COLO668 (cell line): Measurements from ENCODE around the gene CDK14.
A peak's percentile ranks its signal among the peaks of the same experiment; 100 is the strongest.
"Not testable (repeated sequence)": the region's sequence is repeated elsewhere in the genome, so short reads cannot be mapped to it uniquely, and the experiment has no call there.

Experiments used
- DNase-seq: peaks from one replicate; lab custom pipeline; 2025; ENCODE audit not compliant: unreplicated experiment; lab: John Stamatoyannopoulos, UW

Gene CDK14

DNA sequence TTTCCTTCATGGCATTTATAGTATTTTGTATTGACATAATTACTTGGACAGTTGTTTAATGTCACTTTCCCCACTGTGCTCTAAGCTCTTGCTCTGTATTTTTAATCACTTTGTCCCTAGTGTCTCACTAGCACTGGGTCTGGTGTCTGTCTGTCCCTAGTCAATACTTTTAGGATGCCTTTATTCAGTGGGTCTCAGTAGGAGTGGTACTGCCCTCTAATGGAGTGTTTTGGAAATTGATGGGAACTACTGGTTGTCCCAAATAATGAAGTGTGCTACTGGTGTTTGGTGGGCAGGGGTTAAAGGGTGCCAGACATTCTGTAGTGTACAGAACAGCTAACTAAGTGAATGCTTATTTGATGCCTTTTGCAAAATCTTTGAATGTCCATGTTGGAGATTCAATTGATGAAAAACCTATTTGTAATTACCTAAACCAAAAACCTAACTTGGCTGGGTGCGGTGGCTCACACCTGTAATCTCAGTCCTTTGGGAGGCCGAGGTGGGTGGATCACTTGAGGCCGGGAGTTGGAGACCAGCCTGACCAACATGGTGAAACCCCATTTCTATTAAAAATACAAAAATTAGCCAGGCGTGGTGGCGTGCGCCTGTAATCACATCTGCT, 33.3 kb downstream of the CDK14 start:
- DNase-seq: peak; percentile 23

DNA sequence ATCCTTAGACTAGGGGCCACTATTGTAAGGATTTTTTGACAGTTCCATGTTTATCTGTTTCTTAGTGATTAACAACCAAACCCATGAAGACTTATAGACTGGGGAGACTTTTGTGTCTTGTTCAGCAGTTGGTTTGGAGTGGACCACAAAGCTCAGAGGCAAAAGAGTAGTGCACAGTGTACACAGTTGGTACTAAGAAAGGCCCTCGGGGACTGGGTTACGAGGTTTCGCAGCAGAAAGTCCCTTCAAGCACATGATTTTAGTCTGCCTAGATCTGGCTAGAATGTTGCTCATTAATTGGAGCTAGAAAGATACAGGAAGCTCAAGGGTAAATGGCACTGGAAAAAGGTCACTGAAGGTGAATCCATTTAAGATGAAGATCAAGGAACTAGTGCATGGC, 35.4 kb downstream of the CDK14 start:
- no peak for DNase-seq

DNA sequence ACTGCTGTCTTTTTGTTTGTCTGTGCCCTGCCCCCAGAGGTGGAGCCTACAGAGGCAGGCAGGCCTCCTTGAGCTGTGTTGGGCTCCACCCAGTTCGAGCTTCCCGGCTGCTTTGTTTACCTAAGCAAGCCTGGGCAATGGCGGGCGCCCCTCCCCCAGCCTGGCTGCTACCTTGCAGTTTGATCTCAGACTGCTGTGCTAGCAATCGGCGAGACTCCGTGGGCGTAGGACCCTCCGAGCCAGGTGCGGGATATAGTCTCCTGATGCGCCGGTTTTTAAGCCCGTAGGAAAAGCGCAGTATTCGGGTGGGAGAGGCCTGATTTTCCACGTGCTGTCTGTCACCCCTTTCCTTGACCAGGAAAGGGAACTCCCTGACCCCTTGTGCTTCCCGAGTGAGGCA, 43.6 kb downstream of the CDK14 start:
- DNase-seq: not testable (repeated sequence)

DNA sequence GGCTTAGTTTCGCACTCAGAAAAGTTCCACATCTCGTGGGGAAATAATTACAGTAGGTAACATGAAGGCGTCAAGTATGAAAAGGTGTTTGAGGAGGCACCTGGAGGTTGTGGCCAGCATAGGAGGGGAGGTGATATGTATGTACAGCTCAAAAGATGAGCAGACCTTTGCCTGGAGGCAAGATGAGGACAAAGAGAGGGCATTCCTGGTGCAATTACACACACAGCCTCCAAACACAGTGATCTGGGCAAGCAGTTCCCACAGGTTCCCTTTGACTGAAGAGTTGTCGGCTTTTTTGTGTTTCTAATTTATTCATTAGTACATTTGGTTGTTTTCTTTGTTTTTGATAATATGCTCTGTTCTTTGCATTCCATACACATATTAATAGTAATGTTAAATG, 46.9 kb downstream of the CDK14 start:
- DNase-seq: no peak

DNA sequence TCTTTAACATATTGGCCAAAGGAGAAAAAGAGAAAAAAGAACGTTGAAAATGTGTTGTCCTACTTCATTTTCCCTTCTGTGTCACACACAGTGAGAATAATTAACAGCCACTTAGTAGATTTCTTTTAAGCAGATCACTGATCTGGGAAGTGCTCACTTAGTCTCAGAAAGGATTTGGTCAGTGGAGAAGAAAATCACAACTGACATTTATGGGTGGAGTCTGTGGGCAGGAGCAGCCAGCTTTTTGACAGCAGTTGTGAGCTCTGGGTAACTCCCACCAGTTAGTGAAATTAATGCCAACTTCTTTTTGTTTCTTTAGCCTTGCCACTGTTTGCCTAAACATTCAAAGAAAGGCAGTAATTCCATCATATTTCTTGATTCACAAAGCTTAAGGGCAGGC, 49.7 kb downstream of the CDK14 start:
- DNase-seq: no peak

DNA sequence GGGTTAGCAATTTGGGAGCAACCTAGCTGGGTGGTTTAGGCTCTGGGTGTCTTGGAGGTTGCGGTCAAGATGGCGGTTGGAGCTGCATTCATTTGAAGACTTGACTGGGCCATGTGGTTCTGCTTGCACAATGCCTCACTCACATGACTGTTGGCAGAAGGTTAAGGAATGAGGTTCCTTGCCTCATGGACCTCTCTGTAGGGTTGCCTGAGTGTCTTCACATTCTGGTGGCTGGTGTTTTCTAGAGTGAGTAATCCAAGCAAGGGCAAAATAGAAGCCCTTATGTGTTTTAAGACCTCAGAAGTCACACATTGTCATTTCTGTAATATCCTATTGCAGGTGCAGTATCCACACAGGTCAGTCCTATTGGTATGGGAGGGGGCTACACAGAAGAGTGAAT, 52.0 kb downstream of the CDK14 start:
- DNase-seq: no peak

DNA sequence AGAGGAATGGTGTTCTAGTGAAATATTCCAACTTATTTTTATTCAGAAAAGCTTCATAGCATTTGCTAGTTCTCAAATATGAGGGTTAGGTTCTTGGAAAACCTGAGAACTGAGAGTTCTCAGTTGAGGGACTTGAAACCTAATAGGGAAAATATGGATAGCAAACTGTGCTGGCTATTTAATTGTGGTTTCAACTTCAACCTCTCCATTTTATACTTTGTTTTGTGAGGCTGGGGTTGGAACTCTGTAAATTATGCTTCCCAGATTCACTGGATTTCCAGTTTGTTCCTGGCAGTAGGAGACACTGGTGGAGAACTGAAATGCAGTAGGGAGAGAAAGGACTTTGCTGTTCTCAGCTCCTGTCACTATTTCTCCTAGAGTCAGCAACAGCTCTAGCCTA, 52.7 kb downstream of the CDK14 start:
- no peak for DNase-seq

DNA sequence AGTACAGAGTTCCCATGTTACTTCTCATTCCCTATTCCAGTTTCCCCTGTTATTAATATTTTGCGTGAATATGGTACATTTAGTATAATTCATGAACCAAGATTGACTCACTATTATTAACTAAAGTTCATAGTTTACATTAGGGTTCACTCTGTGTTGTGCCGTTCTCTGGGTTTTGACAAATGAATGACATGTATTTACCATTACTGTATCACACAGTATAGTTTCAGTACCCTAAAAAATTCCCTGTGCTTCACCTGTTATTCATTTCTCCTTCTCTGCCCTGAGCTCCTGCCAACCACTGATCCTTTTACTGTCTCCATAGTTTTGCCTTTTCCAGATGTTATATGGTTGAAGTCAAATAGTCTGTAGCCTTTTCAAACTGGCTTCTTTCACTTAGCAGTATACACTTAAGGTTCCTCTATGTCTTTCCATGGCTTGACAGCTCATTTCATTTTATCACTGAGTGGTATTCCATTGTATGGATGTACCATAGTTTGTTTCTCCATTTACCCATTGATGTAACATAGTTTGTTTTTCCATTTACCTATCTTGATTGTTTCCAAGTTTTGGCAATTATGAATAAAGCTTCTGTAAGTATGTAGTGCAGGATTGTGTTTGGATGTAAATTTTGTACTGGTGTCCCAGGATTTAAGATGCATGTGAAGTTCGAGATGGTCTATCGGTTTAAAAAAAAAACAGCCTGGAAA, 58.8 kb downstream of the CDK14 start:
- no peak for DNase-seq

DNA sequence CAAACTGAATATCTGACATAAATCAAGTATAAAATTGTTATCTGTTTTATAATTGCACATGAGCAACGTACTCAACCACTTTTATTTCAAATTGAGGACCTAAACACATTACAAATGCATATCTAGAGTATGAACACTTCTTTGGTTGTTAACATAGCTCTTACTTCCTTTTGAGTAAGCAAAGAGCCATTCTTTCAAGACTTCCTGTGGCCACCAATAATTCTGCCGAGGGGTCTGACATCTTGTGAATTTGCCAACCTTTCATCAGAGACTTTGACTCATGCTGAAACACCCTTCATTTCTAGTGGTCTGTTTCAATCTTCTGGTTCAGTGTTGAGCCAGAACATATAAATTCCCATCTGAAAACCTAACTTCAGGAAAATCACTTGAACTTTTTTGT, 59.4 kb downstream of the CDK14 start:
- no peak for DNase-seq

DNA sequence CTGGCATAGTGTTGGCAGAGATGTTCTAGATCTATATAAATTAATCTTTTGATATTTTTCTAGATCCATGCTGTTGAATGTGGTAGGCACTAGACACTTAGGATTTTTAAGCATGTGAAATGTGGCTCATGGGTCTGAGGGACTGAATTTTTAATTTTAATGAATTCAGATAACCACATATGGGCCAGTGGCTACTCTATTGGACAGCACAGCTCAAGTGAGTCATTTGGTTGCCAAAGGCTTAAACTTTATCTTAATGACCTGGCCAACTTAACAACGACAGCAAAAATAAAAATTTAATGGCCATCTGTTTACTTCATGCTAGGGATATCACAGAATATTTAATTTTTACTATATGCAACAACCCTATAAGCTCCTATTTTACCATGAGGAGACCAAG, 61.4 kb downstream of the CDK14 start:
- no peak for DNase-seq

DNA sequence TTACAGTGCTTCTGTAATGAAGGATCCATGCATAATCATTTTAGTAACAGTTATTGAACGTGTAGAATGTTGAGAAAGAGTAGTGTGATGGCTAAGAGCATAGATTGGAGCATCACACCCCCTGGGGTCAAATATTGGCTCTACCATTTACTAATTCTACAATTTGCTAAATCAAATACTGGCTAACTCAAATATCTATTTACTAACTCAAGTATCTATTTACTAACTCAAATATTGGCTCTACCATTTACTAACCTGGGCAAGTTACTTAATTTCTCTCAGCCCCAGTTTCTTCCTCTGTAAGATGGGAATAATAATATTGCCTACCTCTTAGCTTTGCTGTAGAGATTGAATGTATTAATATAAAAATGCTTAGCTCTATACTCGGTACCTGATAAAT, 64.0 kb downstream of the CDK14 start:
- DNase-seq: no peak

DNA sequence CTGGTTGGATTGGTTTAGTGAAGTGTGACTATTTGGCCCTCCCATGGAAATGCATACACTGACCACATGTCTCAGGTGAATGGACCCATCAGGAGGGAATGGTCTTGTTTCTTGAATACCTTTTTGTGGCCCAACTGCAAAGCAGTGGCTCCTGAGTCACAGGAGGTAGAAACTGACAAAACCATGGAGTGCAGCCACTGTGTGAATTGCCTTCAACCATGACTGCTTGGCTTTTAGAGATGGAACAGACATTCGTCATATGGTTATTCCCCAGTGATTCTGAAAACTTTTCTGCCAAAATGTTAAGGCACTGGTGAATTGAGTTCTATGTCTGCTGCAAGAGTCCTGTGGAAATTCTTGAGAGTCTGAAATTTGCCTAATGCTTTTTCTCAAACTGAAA, 64.7 kb downstream of the CDK14 start:
- DNase-seq: no peak

DNA sequence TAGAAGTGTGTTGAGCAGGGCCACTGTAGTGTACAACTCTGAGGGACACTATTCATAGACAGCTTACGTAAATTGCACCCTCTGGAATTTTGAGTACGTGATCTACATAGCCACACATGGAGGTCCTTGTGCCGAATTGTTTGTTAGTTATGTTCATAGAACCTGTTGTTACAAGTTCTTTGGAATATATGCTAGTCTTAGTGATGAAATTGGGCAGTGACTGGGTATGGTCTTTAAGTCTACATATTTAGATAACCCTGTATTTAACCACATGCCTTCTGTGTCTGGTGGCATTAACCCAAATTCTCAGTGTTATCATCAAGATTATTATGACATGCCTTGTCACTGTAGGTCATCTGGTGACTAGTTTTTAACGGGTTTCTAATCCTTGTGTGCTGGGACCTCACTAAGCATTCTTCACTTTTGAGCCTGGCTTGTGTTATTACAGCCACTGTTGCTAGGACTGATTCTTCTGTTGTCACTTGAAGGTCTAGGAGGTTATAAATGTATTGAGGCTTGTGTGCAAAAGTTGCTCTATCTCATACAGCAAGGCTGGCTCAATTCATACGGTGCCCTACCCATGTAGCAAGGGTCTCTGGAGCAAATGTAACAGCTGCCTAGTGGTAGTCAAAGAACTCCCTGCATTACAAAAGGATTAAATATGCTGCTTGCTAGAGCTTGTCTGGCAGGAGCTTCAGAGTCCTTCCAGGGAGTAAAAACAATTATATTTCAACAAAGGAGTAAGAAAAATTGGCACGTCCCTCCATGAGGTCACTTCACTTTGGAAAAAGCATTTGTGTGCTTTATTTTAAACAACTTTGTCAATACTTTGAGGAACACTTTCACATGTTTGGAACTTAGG, 65.4 kb downstream of the CDK14 start:
- DNase-seq: no peak

DNA sequence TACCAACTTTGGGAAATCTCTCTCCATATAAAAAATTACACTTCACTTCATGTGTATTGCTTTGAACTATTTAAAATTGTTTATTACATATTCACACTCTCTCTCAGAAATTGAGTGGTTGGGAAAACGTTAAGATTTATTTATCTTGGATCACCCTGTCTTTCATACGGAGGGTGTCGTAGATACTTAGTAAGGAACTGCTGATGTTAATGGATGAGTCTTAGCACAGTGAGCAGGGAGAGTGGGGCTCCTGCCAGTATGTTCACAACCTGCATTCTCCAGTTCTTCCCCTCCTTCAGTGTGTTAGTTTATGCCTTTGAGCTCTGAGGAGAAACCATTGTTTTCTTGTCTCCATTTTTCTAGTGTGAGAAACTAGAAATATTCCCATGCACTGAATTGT, 67.1 kb downstream of the CDK14 start:
- no peak for DNase-seq

DNA sequence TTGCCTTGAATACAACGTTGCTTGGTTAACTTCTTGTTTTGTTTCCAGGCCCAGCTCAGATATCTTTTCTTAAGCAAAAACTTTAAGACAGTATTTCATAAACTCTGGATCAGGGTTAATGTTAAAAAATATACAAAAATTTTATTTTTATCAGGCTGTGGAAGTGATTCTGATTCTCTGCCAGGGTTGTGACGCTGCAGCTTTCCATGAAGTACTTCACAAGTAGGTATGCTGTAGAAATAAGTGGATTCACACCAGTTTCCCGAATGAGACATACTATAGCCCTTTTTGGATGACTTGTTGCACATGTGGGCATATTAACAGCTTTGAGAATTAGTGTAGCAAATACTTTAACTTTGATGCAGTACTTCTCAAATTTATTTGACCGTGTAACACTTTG, 70.1 kb downstream of the CDK14 start:
- DNase-seq: no peak

DNA sequence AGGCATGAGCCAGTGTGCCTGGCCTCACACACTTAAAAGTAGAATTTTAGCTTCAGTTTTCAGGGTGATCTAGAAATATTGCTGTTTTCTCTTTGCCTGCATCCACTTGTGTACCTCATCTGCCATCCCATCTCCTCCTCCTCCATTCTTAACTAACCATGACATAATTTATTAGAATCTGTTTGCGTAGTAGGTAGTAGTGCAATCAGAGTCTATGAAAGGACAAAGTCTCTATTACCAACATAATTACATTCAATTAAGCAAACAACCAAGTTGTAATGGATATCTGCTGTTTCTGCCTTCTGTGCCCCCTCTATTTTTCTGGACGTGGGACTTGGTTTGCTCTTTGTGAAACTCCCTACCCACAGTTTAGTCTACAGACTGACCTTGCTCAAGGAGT, 72.9 kb downstream of the CDK14 start:
- no peak for DNase-seq

DNA sequence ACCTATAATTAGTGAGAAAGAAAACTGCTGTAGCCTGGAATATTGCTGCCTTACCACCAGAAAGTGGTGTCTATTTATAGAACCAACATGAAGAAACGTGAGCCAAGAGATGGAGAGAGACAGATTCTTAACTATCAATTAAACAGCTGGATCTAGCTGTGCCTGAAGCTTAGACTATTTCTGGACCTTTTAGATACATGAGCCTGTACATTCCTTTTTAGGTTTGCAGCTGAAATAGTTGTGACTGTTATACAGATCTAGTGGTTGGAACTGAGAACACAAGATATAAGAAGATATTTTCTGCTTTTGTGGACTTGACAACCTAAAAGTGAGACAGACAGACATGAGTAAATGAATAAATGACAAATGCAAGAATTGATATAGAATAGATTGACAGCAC, 73.4 kb downstream of the CDK14 start:
- no peak for DNase-seq

DNA sequence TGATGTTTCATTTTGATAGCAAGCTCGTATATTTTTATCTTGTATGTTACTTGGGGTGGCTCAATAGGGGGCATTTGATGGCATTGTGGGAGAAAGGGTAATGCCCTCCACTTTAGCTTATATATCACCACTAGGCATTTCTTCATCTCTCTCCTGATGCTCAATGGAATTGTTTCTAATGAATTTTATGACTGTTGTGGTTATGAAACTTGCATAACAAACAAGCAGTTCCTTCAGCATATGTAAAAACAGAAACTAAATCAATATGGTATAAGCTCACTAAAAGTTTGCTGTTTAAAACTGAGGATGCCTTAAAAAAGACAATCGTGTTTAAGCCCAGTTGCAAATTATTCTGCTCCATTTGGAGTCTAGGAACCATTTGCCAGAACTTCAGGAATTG, 75.5 kb downstream of the CDK14 start:
- DNase-seq: no peak

DNA sequence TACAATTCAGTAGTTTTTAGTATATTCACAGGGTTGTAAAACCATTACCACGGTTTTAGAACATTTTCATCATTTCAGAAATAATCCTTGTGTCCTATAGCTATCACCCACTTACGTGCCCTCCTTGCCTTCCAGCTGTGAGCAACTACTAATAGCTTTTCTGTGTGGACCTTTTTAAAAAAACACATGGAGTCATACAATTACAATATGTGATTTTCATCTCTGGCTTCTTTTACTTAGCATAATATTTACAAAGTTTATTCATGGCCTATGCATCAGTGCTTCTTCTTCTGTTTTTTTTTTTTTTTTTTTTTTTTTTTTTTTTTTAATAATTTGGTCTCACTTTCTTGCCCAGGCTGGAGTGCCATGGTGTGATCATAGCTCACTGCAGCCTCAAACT, 76.1 kb downstream of the CDK14 start:
- DNase-seq: no peak

DNA sequence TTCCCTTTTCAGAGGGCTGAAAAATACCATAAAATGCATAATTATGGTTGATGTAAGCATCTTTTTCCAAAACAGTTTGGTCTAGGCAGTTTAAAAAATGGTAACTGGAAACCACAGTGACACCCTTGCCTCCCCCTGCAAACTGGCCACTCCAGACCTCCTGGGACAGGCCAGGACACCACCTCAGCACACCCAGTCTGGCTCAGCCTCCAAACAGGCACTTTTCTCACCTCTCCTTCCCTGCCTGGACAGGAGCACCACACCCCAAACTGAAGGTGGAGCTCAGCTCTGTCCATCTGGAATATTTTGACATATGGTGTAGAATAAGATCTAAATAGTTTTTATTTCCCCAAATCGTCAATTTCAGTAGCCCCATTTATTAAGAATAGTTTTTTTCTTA, 78.5 kb downstream of the CDK14 start:
- no peak for DNase-seq

DNA sequence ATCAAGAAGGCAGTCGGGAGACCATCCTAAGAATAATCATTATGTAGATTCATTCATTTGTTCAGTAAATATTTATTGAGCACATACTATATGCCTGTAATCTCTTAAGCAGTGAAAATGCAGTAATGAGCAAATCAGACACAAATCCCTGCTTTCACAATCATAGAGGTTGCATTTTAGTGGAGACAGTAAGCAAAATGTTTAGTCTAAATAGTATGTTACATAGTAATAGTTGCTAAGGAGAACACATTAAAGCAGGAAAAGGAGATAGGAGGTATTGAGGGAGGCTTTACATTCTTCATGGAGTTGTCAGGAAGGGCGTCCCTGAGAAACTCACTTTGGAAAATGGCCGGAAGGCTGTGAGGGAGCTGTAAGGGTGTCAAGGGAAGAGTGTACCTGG, 79.9 kb downstream of the CDK14 start:
- DNase-seq: no peak
